ENCODE data around the gene NOC3L. TPM values are rescaled to one million over a fixed set of nuclear protein-coding genes. Genes with fewer than 3 reads are reported as not detected.

Gene NOC3L
- total RNA-seq, 1 donor from 2014 or later = 8.1 TPM

- DNase-seq (ENCODE audit: low spot score) = no peak
These were observed 58.8 kb downstream of the NOC3L start for GRCh38 chr10:94303929-94304328.

GRCh38 chr10:94300042-94300441, 62.7 kb downstream of the NOC3L start:
- no peak for DNase-seq (ENCODE audit: low spot score)

DNA sequence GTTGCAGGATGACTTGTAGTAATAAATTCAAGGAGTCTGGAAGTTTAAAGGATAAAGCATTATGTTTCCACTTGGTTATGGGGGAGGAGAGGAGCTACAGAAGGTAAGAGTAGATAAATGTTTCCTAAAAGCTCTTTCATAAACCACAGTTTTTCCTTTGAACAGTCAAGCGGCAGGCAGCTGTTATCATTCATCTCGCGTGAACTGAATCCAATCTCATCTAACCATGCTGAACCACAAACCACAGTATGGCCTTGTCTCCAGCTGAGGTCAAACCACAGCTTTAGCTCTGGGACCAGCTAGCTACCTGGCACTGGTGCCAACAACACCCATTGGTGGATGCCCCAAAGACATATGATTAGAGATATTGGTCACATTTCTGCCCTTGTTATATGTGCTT, 63.3 kb downstream of the NOC3L start:
- no peak for DNase-seq (ENCODE audit: low spot score)

- DNase-seq (ENCODE audit: low spot score) = no peak
These were observed 68.6 kb downstream of the NOC3L start for GRCh38 chr10:94294168-94294567.

DNA sequence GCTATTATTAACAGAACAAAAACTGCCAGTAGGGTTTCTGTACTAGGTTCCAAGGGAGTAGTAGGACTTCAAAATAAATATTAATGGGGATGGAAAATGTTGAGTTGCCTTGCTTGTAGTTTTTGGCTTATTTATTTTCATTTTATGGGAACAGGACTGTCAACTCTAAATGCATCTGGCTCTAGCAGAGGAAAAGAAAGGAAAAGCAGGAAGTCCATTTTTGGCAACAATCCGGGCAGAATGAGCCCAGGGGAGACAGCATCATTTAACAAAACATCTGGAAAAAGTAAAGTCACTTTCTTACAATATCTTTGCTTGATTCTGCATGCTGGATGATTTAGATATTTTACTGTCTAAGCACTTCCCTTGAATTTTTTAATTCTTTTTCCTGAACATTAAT, 69.4 kb downstream of the NOC3L start:
- DNase-seq (ENCODE audit: low spot score) = peak; percentile 17

- DNase-seq (ENCODE audit: low spot score) = peak; percentile 23
These were observed 70.2 kb downstream of the NOC3L start for GRCh38 chr10:94292434-94293090.

DNA sequence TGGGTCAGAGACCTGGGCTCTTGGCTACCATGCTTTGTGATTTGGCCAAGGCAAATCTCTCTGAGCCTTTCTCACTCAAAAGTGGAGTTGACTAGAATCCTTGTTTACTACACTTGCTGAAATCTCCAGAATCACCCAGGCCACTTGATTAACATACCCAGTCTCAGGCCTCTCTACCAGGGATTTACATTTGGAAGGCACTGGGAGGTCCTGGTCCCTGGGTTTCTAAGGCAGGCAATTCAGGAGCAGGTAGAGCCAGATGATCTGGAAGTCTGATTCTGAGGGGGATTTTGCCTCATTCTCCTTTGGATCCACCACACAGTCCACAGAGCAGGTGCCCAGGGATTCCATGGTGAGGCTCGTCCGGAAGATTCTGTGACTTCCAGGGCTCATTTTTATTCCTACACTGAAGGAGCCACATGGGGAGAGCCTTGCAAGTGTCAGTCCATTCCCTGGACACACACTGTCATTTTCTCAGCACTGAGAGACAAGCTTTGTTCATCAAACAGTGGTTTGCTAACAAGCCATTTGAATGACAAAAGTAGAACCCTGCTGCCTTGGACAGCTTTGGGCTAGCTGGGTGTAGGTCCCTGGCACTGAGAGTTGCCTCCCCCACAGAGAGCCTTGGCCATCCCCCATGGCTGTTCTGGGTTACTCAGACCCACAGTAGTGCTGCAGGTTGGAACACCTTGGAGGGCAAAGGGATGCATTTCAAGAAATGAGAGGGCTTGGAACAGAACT, 74.2 kb downstream of the NOC3L start:
- no peak for DNase-seq (ENCODE audit: low spot score)

DNA sequence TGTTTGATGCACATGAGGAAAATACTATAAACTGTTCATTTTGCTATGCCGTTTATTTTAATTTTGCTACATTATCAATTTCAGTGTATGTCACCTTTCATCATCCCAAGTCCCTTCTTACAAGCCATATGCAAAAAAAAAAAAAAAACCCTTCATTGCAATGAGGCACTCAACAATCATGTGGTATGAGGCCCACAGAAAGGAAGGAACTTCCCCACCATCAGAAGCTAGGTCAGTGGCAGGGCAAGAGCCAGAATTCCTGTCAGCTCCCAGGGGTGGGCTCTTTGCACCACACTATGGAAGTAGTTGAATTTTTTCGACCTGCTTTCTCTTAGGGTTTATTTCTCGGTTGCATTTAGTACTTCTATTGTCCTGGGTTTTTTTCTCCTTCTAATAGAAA, 75.4 kb downstream of the NOC3L start:
- no peak for DNase-seq (ENCODE audit: low spot score)

DNA sequence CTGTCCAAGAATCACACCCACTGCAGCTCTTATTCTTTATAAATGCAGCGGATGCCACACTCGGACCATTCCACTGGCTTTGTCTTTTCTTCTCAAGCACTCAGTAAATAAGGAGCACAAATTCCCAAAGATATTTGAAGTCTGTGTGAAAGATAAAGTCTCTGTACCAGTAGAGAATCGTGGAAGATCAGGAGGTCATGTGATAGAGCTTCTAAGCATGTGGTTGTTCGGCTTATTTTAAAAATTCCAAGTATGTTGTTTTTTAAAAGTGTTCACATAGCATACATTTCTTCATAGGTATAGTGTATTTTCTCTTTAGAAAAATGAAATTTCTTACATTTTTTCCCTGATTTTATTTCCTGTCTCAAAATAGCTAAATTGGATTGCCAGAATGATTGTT, 75.8 kb downstream of the NOC3L start:
- no peak for DNase-seq (ENCODE audit: low spot score)

DNA sequence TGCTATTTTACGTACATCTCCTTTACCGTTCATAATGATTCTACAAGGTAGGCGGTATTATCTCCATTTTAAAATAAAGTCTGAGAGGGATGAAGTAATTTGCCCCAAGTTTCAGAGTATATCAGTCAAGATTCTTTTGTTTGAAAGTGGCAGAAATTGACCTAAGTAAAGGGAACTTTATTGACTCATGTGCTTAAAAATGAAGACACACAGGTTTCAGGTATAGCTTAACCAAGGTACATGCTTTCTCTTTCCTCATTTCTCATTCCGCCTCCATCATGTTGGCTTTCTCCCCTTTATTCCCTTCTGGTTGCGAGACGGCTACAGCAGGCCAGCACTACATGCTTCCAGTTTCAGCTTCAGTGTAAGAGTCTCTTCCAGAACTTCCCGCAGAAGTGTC, 77.5 kb downstream of the NOC3L start:
- DNase-seq (ENCODE audit: low spot score) = no peak

Other genes starting within 250 kb of the NOC3L start
- gene TBC1D12, start 39.6 kb upstream of the NOC3L start, total RNA-seq = 11.9 TPM
- 7.1 TPM for gene HELLS, start 182.8 kb upstream of the NOC3L start, total RNA-seq

All from mucosa of gallbladder (tissue), 1 donor.